Neural progenitor cell (in vitro differentiated cells): Measurements from ENCODE around the gene KBTBD2. TPM values are rescaled to one million over a fixed set of nuclear protein-coding genes. Genes with fewer than 3 reads are reported as not detected.

Experiments
- DNase-seq: peaks from one replicate; pipeline ENCODE4 v3.0.0-alpha.2; 2016; ENCODE audit warnings: low spot score
- H2AFZ ChIP-seq: fragments of 200-600 bp; sonication (generic); replicated peaks from 2 replicates; pipeline ENCODE4 v1.6.1; 2016; ENCODE audit warnings: antibody characterized with exemption
- H3F3A ChIP-seq: fragments of 200-600 bp; sonication (generic); 2 replicates; pipeline ENCODE4 v1.6.1; 2016; ENCODE audit warnings: antibody characterized with exemption, low read depth
- H3K27ac ChIP-seq: fragments of 200-600 bp; sonication (generic); 2 replicates; pipeline ENCODE4 v1.5.1; 2016; ENCODE audit warnings: mild to moderate bottlenecking
- H3K27me3 ChIP-seq: fragments of 200-600 bp; sonication (generic); 2 replicates; pipeline ENCODE4 v1.6.1; 2016; ENCODE audit warnings: mild to moderate bottlenecking, moderate library complexity
- H3K36me3 ChIP-seq: fragments of 200-600 bp; sonication (generic); 2 replicates; pipeline ENCODE4 v1.5.1; 2016
- H3K4me1 ChIP-seq: fragments of 200-600 bp; sonication (generic); 2 replicates; pipeline ENCODE4 v1.6.1; 2016; ENCODE audit warnings: mixed run types
- H3K4me2 ChIP-seq: fragments of 200-600 bp; sonication (generic); 2 replicates; pipeline ENCODE4 v1.6.1; 2016
- H3K4me3 ChIP-seq: fragments of 200-600 bp; sonication (generic); 2 replicates; pipeline ENCODE4 v1.5.1; 2016
- H3K79me2 ChIP-seq: fragments of 200-600 bp; sonication (generic); 2 replicates; pipeline ENCODE4 v1.6.1; 2016; ENCODE audit warnings: low read depth
- H3K9ac ChIP-seq: fragments of 200-600 bp; sonication (generic); 2 replicates; pipeline ENCODE4 v1.6.1; 2016
- H3K9me3 ChIP-seq: fragments of 200-600 bp; sonication (generic); 2 replicates; pipeline ENCODE4 v1.5.1; 2016; ENCODE audit warnings: low read depth
- H4K20me1 ChIP-seq: fragments of 200-600 bp; sonication (generic); 2 replicates; pipeline ENCODE4 v1.6.1; 2016; ENCODE audit warnings: low read depth
- H3K27ac Mint-ChIP-seq: 3 replicates; pipeline ENCODE4 v1.8.0; 2021; ENCODE audit warnings: mixed read lengths
- H3K27me3 Mint-ChIP-seq: 2 replicates; pipeline ENCODE4 v1.8.0; 2022; ENCODE audit warnings: low read depth, mild to moderate bottlenecking, inconsistent platforms, moderate library complexity, mixed read lengths; ENCODE audit not compliant: insufficient read depth
- H3K36me3 Mint-ChIP-seq: 3 replicates; pipeline ENCODE4 v1.8.0; 2021; ENCODE audit warnings: mixed read lengths
- H3K4me1 Mint-ChIP-seq: 3 replicates; pipeline ENCODE4 v1.8.0; 2021; ENCODE audit warnings: mixed read lengths
- H3K4me3 Mint-ChIP-seq: 3 replicates; pipeline ENCODE4 v1.8.0; 2021; ENCODE audit warnings: mild to moderate bottlenecking, moderate library complexity, mixed read lengths
- H3K9me3 Mint-ChIP-seq: 3 replicates; pipeline ENCODE4 v1.8.0; 2020; ENCODE audit warnings: mixed read lengths
- CTCF ChIP-seq: fragments of 200-600 bp; sonication (generic); IDR thresholded peaks from 2 replicates; pipeline ENCODE4 v1.5.1; 2017; ENCODE audit warnings: antibody characterized with exemption, mild to moderate bottlenecking
- EZH2 ChIP-seq: fragments of 200-600 bp; sonication (generic); IDR thresholded peaks from 2 replicates; pipeline ENCODE4 v1.6.1; 2017; ENCODE audit warnings: antibody characterized with exemption, mild to moderate bottlenecking, moderate library complexity
- EZH2phosphoT487 ChIP-seq: fragments of 200-600 bp; sonication (generic); IDR thresholded peaks from 2 replicates; pipeline ENCODE4 v1.6.1; 2017; ENCODE audit warnings: antibody characterized with exemption
- total RNA-seq: library from RNA; depleted of rRNA; stranded (reverse); fragments of >200 nt; gene quantifications from 2 replicates; pipeline ENCODE4 v1.2.3, GENCODE V29; 2015; ENCODE audit warnings: low replicate concordance

KBTBD2 gene
- total RNA-seq, 1 donor from 2014 or later: 45.5 TPM

DNA sequence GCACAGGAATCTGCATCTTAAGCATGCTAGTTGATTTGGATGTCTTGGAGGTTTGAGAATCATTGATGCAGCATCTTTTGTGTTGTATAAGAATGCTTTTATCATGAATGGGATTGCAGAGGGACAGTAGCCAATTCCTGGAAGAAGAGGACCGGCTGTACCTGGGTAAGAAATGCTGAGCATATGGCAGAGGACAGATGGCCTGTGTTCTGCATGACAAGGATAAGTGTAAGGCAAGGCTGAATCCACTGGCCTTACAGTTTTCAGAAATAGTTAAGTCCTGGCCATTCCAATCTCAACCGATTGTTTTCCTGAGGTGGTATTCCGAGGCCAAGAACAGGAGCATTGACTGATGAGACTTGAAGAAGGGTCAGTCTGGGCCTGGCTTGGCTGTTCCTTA, 24.4 kb upstream of the KBTBD2 start:
- Mint-ChIP-seq H3K4me3 (no peak overlapping the region), H3K27ac (no peak overlapping the region), H3K27me3 (no peaks in the 10 kb centered on the region), H3K4me1 (no peaks in the 10 kb centered on the region), H3K9me3 (no peaks in the 10 kb centered on the region), H3K36me3 (peaks cover 41% of the 10 kb centered on the region)
- DNase-seq: no peak
- Histone ChIP-seq H3K36me3 (no peaks in the 10 kb centered on the region), H3K79me2 (no peaks in the 10 kb centered on the region), H3K9ac (no peak overlapping the region), H2AFZ (no peak overlapping the region), H3F3A (no peaks in the 10 kb centered on the region), H3K27me3 (no peaks in the 10 kb centered on the region), H3K27ac (no peak overlapping the region), H3K4me1 (no peaks in the 10 kb centered on the region), H4K20me1 (no peaks in the 10 kb centered on the region), H3K4me3 (no peak overlapping the region), H3K9me3 (no peaks in the 10 kb centered on the region), H3K4me2 (no peak overlapping the region)
- TF ChIP-seq EZH2phosphoT487 (no peak), EZH2 (no peak)

DNA sequence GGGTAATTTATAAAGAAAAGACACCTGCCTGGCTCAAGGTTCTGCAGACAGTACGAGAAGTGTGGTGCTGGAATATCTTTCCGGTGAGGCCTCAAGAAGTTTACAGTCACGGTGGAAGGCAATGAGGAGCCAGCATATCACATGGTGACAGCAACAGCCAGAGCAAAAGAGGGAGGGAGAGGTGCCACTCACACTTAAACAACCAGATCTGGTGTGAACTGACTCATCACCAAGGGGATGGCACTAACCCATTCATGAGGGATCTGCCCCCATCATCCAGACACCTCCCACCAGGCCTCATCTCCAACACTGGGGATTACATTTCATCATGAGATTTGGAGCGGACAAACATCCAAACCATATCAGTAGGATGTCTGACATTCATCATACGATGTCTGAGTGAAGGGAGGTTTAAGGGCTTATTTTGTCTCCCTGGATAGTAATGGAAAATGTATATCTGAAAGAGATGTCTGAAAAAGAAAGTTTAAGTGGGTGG, 23.5 kb upstream of the KBTBD2 start:
- Mint-ChIP-seq H3K27me3 (no peaks in the 10 kb centered on the region), H3K9me3 (no peaks in the 10 kb centered on the region), H3K4me3 (no peak overlapping the region), H3K27ac (no peak overlapping the region), H3K36me3 (peaks cover 38% of the 10 kb centered on the region), H3K4me1 (no peaks in the 10 kb centered on the region)
- DNase-seq: no peak
- no peak for TF ChIP-seq EZH2
- no peak for TF ChIP-seq CTCF
- TF ChIP-seq EZH2phosphoT487: no peak
- Histone ChIP-seq H3K9me3 (no peaks in the 10 kb centered on the region), H3K36me3 (no peaks in the 10 kb centered on the region), H4K20me1 (no peaks in the 10 kb centered on the region), H3K79me2 (no peaks in the 10 kb centered on the region), H2AFZ (no peak overlapping the region), H3F3A (no peaks in the 10 kb centered on the region), H3K4me1 (no peaks in the 10 kb centered on the region), H3K27me3 (no peaks in the 10 kb centered on the region), H3K9ac (no peak overlapping the region), H3K4me3 (no peak overlapping the region), H3K27ac (no peak overlapping the region), H3K4me2 (no peak overlapping the region)

DNA sequence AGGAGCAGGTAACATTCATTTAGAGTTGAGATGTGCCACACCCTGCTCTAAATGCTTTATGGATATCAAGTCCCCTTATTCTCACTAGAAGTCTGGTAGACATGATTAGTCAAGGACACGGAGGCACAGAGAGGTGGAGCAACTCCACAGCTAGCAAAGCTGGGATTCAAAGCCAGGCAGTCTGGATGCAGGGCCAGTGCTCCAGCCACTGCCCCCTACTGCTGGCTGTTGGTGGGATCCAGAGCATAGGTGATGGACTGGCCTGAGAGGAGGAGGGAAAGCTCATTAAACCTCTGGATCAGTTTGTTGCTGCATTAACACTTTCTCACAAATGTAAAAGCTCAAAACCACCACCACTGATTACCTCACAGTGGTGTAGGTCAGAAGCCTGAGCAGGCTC, 22.6 kb upstream of the KBTBD2 start:
- Mint-ChIP-seq H3K9me3 (no peaks in the 10 kb centered on the region), H3K27me3 (peaks cover 1% of the 10 kb centered on the region), H3K36me3 (peaks cover 38% of the 10 kb centered on the region), H3K27ac (no peak overlapping the region), H3K4me1 (no peaks in the 10 kb centered on the region), H3K4me3 (no peak overlapping the region)
- Histone ChIP-seq H3K36me3 (no peaks in the 10 kb centered on the region), H3K27me3 (no peaks in the 10 kb centered on the region), H3K27ac (no peak overlapping the region), H2AFZ (no peak overlapping the region), H3K4me2 (no peak overlapping the region), H3K4me3 (no peak overlapping the region), H3K9me3 (no peaks in the 10 kb centered on the region), H4K20me1 (no peaks in the 10 kb centered on the region), H3K79me2 (no peaks in the 10 kb centered on the region), H3K9ac (no peak overlapping the region), H3K4me1 (no peaks in the 10 kb centered on the region), H3F3A (no peaks in the 10 kb centered on the region)
- DNase-seq: no peak
- TF ChIP-seq EZH2 (no peak), CTCF (peak; percentile 20)

DNA sequence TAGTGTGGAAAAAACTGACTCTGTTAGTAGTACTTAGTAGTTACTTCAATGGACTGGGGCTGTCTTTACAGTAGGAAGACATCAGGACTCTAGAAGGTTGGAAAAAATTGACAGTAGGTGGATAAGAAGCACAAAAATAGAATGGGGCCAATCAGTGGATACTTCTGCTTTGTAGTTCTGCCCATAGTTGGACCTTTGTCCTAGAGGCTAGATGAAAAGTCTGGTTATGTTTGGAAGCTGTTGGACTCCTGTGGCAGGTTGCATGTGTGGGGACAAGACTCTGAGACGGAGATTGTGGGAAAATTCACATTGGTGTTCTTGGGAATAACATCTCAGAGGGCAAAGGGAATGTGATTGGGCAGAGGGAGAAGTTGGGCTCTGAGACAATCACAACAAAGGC, 18.6 kb upstream of the KBTBD2 start:
- Histone ChIP-seq H3K27ac (no peak overlapping the region), H3K36me3 (no peaks in the 10 kb centered on the region), H3K4me3 (no peak overlapping the region), H3F3A (no peaks in the 10 kb centered on the region), H3K9me3 (no peaks in the 10 kb centered on the region), H2AFZ (no peak overlapping the region), H4K20me1 (no peaks in the 10 kb centered on the region), H3K4me1 (no peaks in the 10 kb centered on the region), H3K4me2 (no peak overlapping the region), H3K79me2 (no peaks in the 10 kb centered on the region), H3K27me3 (no peaks in the 10 kb centered on the region), H3K9ac (no peak overlapping the region)
- no peak overlapping the region for H3K4me3 Mint-ChIP-seq
- no peak overlapping the region for H3K27ac Mint-ChIP-seq
- DNase-seq: no peak
- peaks cover 4% of the 10 kb centered on the region for H3K4me1 Mint-ChIP-seq
- no peaks in the 10 kb centered on the region for H3K9me3 Mint-ChIP-seq
- H3K36me3 Mint-ChIP-seq: peaks cover 18% of the 10 kb centered on the region
- TF ChIP-seq EZH2phosphoT487: no peak
- TF ChIP-seq EZH2: no peak
- no peak for TF ChIP-seq CTCF
- H3K27me3 Mint-ChIP-seq: peaks cover 6% of the 10 kb centered on the region
